Left lung (tissue), 10 donors: Measurements from ENCODE around the gene TAL2. TPM values are rescaled to one million over a fixed set of nuclear protein-coding genes. Genes with fewer than 3 reads are reported as not detected.

ENCODE experiments used
- ATAC-seq: fragments of 200-7000 bp; cut with Tn5 transposase; one replicate; pipeline ENCODE4 v1.9.1; 2020; ENCODE audit warnings: moderate library complexity
- DNase-seq, 4 donors: peaks; one replicate each; pipeline ENCODE4 v3.0.0-alpha.2; 2013 to 2020
- H3K27ac ChIP-seq, 2 donors: fragments of 200-600 bp; sonication (generic) in 1 of 2; one replicate each; pipeline versions ENCODE4 v1.5.0 to v1.8.0; 2020 to 2021
- H3K27me3 ChIP-seq, 2 donors: fragments of 200-600 bp; sonication (generic) in 1 of 2; one replicate each; pipeline versions ENCODE4 v1.5.0 to v1.8.0; 2020 to 2021
- H3K36me3 ChIP-seq, 2 donors: fragments of 200-600 bp; sonication (generic) in 1 of 2; one replicate each; pipeline versions ENCODE4 v1.5.0 to v1.8.0; 2020 to 2021
- H3K4me1 ChIP-seq, 2 donors: fragments of 200-600 bp; one replicate each; pipeline ENCODE4 v1.8.0; 2021
- H3K4me3 ChIP-seq, 2 donors: fragments of 200-600 bp; sonication (generic) in 1 of 2; one replicate each; pipeline versions ENCODE4 v1.5.0 to v1.8.0; 2020 to 2021; ENCODE audit warnings: mild to moderate bottlenecking in 1 of 2
- H3K9me3 ChIP-seq, 2 donors: fragments of 200-600 bp; sonication (generic) in 1 of 2; one replicate each; pipeline versions ENCODE4 v1.5.0 to v1.8.0; 2020 to 2021
- CTCF ChIP-seq, 2 donors: fragments of 200-600 bp; sonication (generic) in 1 of 2; IDR thresholded peaks; one replicate each; pipeline versions ENCODE4 v1.5.0 to v1.8.0; 2021; ENCODE audit warnings: antibody characterized with exemption in 2 of 2
- intact Hi-C, 2 donors: fragments of 100-400 bp; cut with DNase I; formaldehyde crosslinking; loops; one replicate each; pipeline versions ENCODE4 v1.11.2 to v1.14.2; 2022
- polyA plus RNA-seq, 6 donors: library from polyadenylated mRNA; unstranded; fragments of 120-200 nt; gene quantifications; one replicate each; pipeline ENCODE4 v1.2.1, GENCODE V29; 2013; ENCODE audit not compliant: insufficient read length in 6 of 6
- total RNA-seq, 2 donors: library from RNA; stranded (reverse); fragmentation: NEBNext Ultra II Directional; extraction: Animal tissue kit (Norgen Biotek cat#: 25700); gene quantifications; one replicate each; pipeline ENCODE4 v1.2.1, GENCODE V29; 2021
- donor health status: DM: no; HTN: yes; CAD: no.
- donor health status: DM: no; HTN: no; CAD: no.

Gene TAL2
- total and polyA plus RNA-seq, 8 donors: 0.41 to 1.0 (median 0.73) TPM; not detected in 2

- intact Hi-C loops: no loop called here
- ATAC-seq (no peak), DNase-seq (peak in 1 of 4 donors; percentile 42)
- TF ChIP-seq CTCF (IDR thresholded peaks at IDR 0.05): no peak
- Histone ChIP-seq H3K27ac (no peak overlapping the region), H3K4me3 (no peak overlapping the region), H3K9me3 (no peaks in the 10 kb centered on the region), H3K27me3 (no peaks in the 10 kb centered on the region), H3K4me1 (no peaks in the 10 kb centered on the region), H3K36me3 (peaks cover 0 to 10% of the 10 kb centered on the region in 2 donors)
Measured at GRCh38 chr9:105706156-105706555, 43.9 kb downstream of the TAL2 start.

- intact Hi-C loops: no loop called here
- Histone ChIP-seq H3K4me1 (no peaks in the 10 kb centered on the region), H3K9me3 (no peaks in the 10 kb centered on the region), H3K27me3 (no peaks in the 10 kb centered on the region), H3K27ac (no peak overlapping the region), H3K4me3 (no peak overlapping the region), H3K36me3 (peaks cover 0 to 10% of the 10 kb centered on the region in 2 donors)
- no peak for TF ChIP-seq CTCF (IDR thresholded peaks at IDR 0.05)
- DNase-seq (no peak), ATAC-seq (no peak)
Measured at GRCh38 chr9:105708405-105708804, 46.1 kb downstream of the TAL2 start.

GRCh38 chr9:105710638-105711037, 48.4 kb downstream of the TAL2 start:
- peak in 1 of 4 donors; percentile 49 for DNase-seq
- Histone ChIP-seq H3K4me3 (no peak overlapping the region), H3K4me1 (no peaks in the 10 kb centered on the region), H3K27me3 (no peaks in the 10 kb centered on the region), H3K9me3 (no peaks in the 10 kb centered on the region), H3K36me3 (peaks cover 0 to 8% of the 10 kb centered on the region in 2 donors), H3K27ac (no peak overlapping the region)
- intact Hi-C loops: no loop called here
- TF ChIP-seq CTCF (IDR thresholded peaks at IDR 0.05): no peak
- no peak for ATAC-seq

GRCh38 chr9:105711867-105712266, 49.6 kb downstream of the TAL2 start:
- no peak overlapping the region for H3K27ac ChIP-seq
- DNase-seq (peak in 1 of 4 donors; percentile 6), ATAC-seq (no peak)
- no peaks in the 10 kb centered on the region for H3K9me3 ChIP-seq
- H3K4me1 ChIP-seq: no peaks in the 10 kb centered on the region
- intact Hi-C loops: no loop called here
- no peak for TF ChIP-seq CTCF (IDR thresholded peaks at IDR 0.05)
- H3K36me3 ChIP-seq: peaks cover 0 to 5% of the 10 kb centered on the region in 2 donors
- H3K4me3 ChIP-seq: no peak overlapping the region
- no peaks in the 10 kb centered on the region for H3K27me3 ChIP-seq

GRCh38 chr9:105712297-105712696, 50.0 kb downstream of the TAL2 start:
- Histone ChIP-seq H3K27me3 (no peaks in the 10 kb centered on the region), H3K27ac (no peak overlapping the region), H3K4me1 (no peaks in the 10 kb centered on the region), H3K4me3 (no peak overlapping the region), H3K36me3 (peaks cover 0 to 5% of the 10 kb centered on the region in 2 donors), H3K9me3 (no peaks in the 10 kb centered on the region)
- intact Hi-C loops: no loop called here
- no peak for TF ChIP-seq CTCF (IDR thresholded peaks at IDR 0.05)
- DNase-seq: no peak
- no peak for ATAC-seq

Other genes starting within 250 kb of the TAL2 start
- 1 to 10 TPM; 3.7 to 6.4 TPM for gene FSD1L, start 214.4 kb upstream of the TAL2 start, total RNA-seq
- gene FSD1L, start 214.4 kb upstream of the TAL2 start, polyA plus RNA-seq: 1 to 10 TPM; 6.4 to 9.4 (median 7.8) TPM
- gene FKTN, start 104.3 kb upstream of the TAL2 start, total RNA-seq: 10 to 100 TPM; 14.9 to 15.3 TPM
- gene FKTN, start 104.3 kb upstream of the TAL2 start, polyA plus RNA-seq: 10 to 100 TPM; 25.3 to 32.6 (median 29.1) TPM
- 10 to 100 TPM; 11.6 to 19.1 TPM for gene TMEM38B, start 32.1 kb downstream of the TAL2 start, total RNA-seq
- gene TMEM38B, start 32.1 kb downstream of the TAL2 start, polyA plus RNA-seq: 10 to 100 TPM; 12.8 to 19.9 (median 14.9) TPM